SK-N-MC (cell line): ENCODE measurements around the gene ERG.

Experiments used
- DNase-seq: peaks from one replicate; pipeline ENCODE4 v3.0.0-alpha.2; 2011; ENCODE audit warnings: low read depth, low spot score
- H3K27ac ChIP-seq: fragments of 200-600 bp; sonication (generic); 2 replicates; pipeline ENCODE4 v1.5.1; 2016; ENCODE audit warnings: mixed run types
- H3K36me3 ChIP-seq: fragments of 200-600 bp; sonication (generic); 2 replicates; pipeline ENCODE4 v1.6.1; 2017; ENCODE audit warnings: antibody characterized with exemption, low read length, mixed read lengths; ENCODE audit not compliant: insufficient read depth
- H3K4me3 ChIP-seq: fragments of 200-600 bp; sonication (generic); 2 replicates; pipeline ENCODE4 v1.5.1; 2016
- H3K9ac ChIP-seq: fragments of 200-600 bp; sonication (generic); 2 replicates; pipeline ENCODE4 v1.8.0; 2017; ENCODE audit warnings: mixed run types, mixed read lengths; ENCODE audit not compliant: insufficient read length
- H3K9me3 ChIP-seq: fragments of 200-600 bp; sonication (generic); 2 replicates; pipeline ENCODE4 v1.6.1; 2017; ENCODE audit warnings: low read depth, mild to moderate bottlenecking, antibody characterized with exemption, low read length, moderate library complexity, mixed read lengths
- EZH2 ChIP-seq: fragments of 200-600 bp; sonication (generic); IDR thresholded peaks from one replicate; pipeline ENCODE4 v1.6.1; 2017; ENCODE audit warnings: antibody characterized with exemption
- FOXP2 ChIP-seq: optimal IDR thresholded peaks from 2 replicates; pipeline ENCODE3; 2011; ENCODE audit warnings: mild to moderate bottlenecking, moderate library complexity; ENCODE audit not compliant: insufficient read depth; ENCODE audit errors: extremely low read length, control extremely low read depth
- POLR2AphosphoS5 ChIP-seq: IDR thresholded peaks from 2 replicates; pipeline ENCODE4 v1.6.1; 2012; ENCODE audit warnings: mild to moderate bottlenecking, low read depth, low read length, borderline replicate concordance

Gene ERG

DNA sequence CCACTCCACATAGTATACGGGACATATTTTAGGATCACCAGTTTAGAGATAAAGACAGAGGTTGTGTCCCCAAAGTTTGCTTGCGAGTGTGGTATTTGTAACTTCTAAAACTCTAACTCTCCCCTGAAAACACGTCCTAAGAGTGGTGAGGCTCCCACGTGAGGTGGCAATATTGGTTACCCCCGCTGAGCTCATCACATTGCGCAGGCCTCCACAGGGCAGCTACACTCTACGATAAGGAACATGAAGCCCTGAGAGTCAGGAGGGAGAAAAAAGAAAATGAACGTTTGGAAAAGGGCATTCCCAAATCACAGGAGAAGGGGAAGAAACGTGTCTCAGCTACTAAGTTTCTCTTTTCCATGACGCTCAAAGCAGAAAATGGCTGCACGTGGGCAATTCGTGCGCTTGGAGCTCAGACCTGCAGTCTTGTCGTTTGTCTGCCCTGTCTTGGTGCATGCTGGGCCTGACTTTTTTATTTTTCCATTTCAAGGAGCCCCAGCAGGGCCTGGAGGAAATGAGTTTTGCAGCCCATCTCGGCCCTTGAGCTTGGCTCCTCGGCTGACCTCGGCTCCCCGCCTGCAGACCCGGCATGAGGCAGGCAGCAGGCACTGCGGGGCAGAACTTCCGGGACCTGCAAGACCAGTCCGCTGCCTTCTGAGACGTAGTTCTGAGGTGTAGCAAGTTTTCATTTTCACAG, 25.7 kb downstream of the ERG start:
- H3K36me3 ChIP-seq, result no peaks in the 10 kb centered on the region
- H3K4me3 ChIP-seq, result no peak overlapping the region
- no peak overlapping the region for H3K9ac ChIP-seq
- DNase-seq, result no peak
- no peaks in the 10 kb centered on the region for H3K9me3 ChIP-seq
- TF ChIP-seq EZH2, result no peak
- no peak for TF ChIP-seq POLR2AphosphoS5
- TF ChIP-seq FOXP2, result no peak
- no peak overlapping the region for H3K27ac ChIP-seq

DNA sequence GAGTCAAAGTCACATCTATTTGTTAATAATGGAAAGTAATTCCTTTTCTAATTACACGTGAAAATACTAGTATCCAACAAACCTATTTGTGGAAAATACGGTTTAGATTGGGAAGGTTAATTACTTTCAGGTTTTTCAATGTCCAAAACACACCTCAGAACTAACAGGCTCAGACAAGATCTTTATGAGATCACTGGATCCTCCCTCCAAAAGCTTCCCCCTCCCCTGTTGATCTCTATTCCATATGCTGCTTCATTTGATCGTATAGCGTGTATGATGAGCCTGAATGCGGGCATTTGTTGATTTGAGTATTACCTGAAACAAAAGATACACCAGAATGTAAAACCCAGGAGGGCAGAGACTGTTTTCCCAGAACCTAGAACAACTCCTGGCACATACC, 26.5 kb downstream of the ERG start:
- no peak for TF ChIP-seq FOXP2
- no peak for TF ChIP-seq EZH2
- TF ChIP-seq POLR2AphosphoS5, result no peak
- H3K4me3 ChIP-seq, result no peak overlapping the region
- H3K36me3 ChIP-seq, result no peaks in the 10 kb centered on the region
- H3K9ac ChIP-seq, result no peak overlapping the region
- no peaks in the 10 kb centered on the region for H3K9me3 ChIP-seq
- no peak for DNase-seq
- no peak overlapping the region for H3K27ac ChIP-seq

DNA sequence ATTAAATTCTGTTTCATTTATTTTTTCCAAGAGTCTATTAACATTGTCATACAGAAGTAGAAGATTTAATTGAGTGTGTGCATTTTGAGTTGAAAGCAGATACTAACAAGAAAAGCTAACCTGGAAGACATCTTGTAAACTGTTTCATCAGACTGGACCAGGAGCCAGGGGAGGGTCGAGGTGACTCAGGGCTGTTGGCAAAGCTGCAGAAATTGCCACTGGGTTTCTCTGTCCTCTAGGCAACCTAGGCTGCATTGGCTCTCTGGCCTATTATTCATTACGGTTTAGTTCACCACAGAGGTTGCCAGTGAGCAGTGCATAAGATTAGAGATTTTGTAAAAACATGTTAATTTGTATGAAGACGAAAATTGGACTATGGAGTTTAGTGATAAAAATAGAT, 27.5 kb downstream of the ERG start:
- no peak for TF ChIP-seq POLR2AphosphoS5
- no peak for TF ChIP-seq FOXP2
- TF ChIP-seq EZH2, result no peak
- DNase-seq, result no peak
- Histone ChIP-seq H3K4me3 (no peak overlapping the region), H3K9ac (no peak overlapping the region), H3K27ac (no peak overlapping the region), H3K9me3 (no peaks in the 10 kb centered on the region), H3K36me3 (no peaks in the 10 kb centered on the region)

- Histone ChIP-seq H3K9ac (no peak overlapping the region), H3K36me3 (no peaks in the 10 kb centered on the region), H3K4me3 (no peak overlapping the region), H3K27ac (no peak overlapping the region), H3K9me3 (no peaks in the 10 kb centered on the region)
- DNase-seq, result no peak
- TF ChIP-seq EZH2 (no peak), FOXP2 (no peak), POLR2AphosphoS5 (no peak)
Observed at GRCh38 chr21:38469642-38470041, 28.6 kb downstream of the ERG start.

DNA sequence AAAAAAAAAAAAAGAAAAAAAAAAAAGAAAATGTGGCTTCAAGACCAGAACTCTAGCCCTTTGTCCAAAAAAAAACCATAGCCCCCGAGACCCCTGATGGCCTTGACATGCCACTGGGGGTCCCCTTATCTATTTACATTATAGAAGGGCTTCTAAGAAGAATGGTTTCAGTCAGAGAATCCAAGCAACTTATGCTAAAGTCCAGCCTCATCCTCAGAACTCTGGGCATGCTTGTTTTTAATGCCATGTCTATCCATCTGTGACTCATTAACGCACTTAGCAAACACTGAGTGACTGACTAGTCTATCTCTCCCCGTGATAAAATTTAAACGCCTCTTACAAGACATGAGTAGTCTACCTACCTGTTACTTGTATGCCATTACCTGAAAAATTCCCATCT, 29.3 kb downstream of the ERG start:
- Histone ChIP-seq H3K27ac (no peak overlapping the region), H3K9me3 (no peaks in the 10 kb centered on the region), H3K4me3 (no peak overlapping the region), H3K36me3 (no peaks in the 10 kb centered on the region), H3K9ac (no peak overlapping the region)
- no peak for DNase-seq
- no peak for TF ChIP-seq FOXP2
- no peak for TF ChIP-seq POLR2AphosphoS5
- TF ChIP-seq EZH2, result no peak

DNA sequence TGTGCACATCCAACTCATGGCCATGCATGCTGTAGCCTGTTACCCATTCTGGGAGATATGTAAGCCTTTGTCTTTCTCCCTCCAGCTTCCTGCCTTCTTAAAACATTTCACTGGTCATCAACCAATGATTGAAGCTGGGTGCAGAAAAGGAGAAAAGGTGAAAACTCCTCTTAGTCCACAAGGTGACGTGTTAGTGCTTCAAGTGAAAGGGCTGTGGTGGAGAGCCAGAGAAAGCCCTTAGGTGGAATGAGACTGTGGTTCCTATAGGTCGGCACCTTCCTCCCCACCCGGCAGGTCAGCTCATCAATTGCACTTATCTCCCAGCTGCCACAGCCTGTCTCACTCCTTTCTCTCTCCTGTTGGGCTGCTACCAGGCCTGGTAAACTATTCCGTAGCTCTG, 30.4 kb downstream of the ERG start:
- no peak for DNase-seq
- Histone ChIP-seq H3K36me3 (no peaks in the 10 kb centered on the region), H3K4me3 (no peak overlapping the region), H3K9ac (no peak overlapping the region), H3K27ac (no peak overlapping the region), H3K9me3 (no peaks in the 10 kb centered on the region)
- TF ChIP-seq FOXP2 (no peak), EZH2 (no peak), POLR2AphosphoS5 (no peak)

GRCh38 chr21:38467374-38467773, 30.9 kb downstream of the ERG start:
- H3K9me3 ChIP-seq, result no peaks in the 10 kb centered on the region
- H3K36me3 ChIP-seq, result no peaks in the 10 kb centered on the region
- no peak overlapping the region for H3K27ac ChIP-seq
- H3K9ac ChIP-seq, result no peak overlapping the region
- H3K4me3 ChIP-seq, result no peak overlapping the region
- TF ChIP-seq FOXP2 (no peak), EZH2 (no peak), POLR2AphosphoS5 (no peak)
- DNase-seq, result no peak

GRCh38 chr21:38460171-38460742, 38.0 kb downstream of the ERG start:
- no peak for TF ChIP-seq FOXP2
- TF ChIP-seq POLR2AphosphoS5, result no peak
- no peak for TF ChIP-seq EZH2
- Histone ChIP-seq H3K36me3 (no peaks in the 10 kb centered on the region), H3K4me3 (no peak overlapping the region), H3K9ac (no peak overlapping the region), H3K27ac (no peak overlapping the region), H3K9me3 (no peaks in the 10 kb centered on the region)
- no peak for DNase-seq
